Spinal cord (tissue), 4 donors: ENCODE data around the gene ITPA. TPM values are rescaled to one million over a fixed set of nuclear protein-coding genes. Genes with fewer than 3 reads are reported as not detected.

Experiments used
- polyA plus RNA-seq, 2 donors: library from polyadenylated mRNA; unstranded; fragments of 120-200 nt; gene quantifications; one replicate each; pipeline ENCODE4 v1.2.1, GENCODE V29; 2013; ENCODE audit not compliant: insufficient read length in 2 of 2
- total RNA-seq, 2 donors: library from RNA; depleted of rRNA in 1 of 2; stranded (reverse); fragments of 120-200 nt in 1 of 2; fragments of >200 nt in 1 of 2; gene quantifications; one replicate each; pipeline versions ENCODE4 v1.2.3 to v1.2.4, GENCODE V29; 2013 to 2014

ITPA gene
- total and polyA plus RNA-seq, 4 donors: 24.4 to 82.8 (median 58.7) TPM

Other genes starting within 250 kb of the ITPA start
- under 1 TPM in 1 of 2 donors, not detected in 1; 0.44 TPM for gene GNRH2, start 165.9 kb upstream of the ITPA start, total RNA-seq
- gene GNRH2, start 165.9 kb upstream of the ITPA start, polyA plus RNA-seq: 1 to 10 TPM in 1 of 2 donors, under 1 TPM in 1; 0.68 to 1.8 TPM
- gene MRPS26, start 163.4 kb upstream of the ITPA start, total RNA-seq: 10 to 100 TPM; 24.1 to 63.7 TPM
- 10 to 100 TPM; 84.3 to 91.1 TPM for gene MRPS26, start 163.4 kb upstream of the ITPA start, polyA plus RNA-seq
- under 1 TPM in 1 of 2 donors, not detected in 1; 0.33 TPM for gene OXT, start 137.9 kb upstream of the ITPA start, total RNA-seq
- gene OXT, start 137.9 kb upstream of the ITPA start, polyA plus RNA-seq: under 1 TPM in 1 of 2 donors, not detected in 1; 0.32 TPM
- gene AVP, start 124.8 kb upstream of the ITPA start, total RNA-seq: not detected
- gene AVP, start 124.8 kb upstream of the ITPA start, polyA plus RNA-seq: not detected
- 10 to 100 TPM; 15.5 to 17.0 TPM for gene FASTKD5, start 49.6 kb upstream of the ITPA start, total RNA-seq
- 10 to 100 TPM; 13.7 to 15.6 TPM for gene FASTKD5, start 49.6 kb upstream of the ITPA start, polyA plus RNA-seq
- 1 to 10 TPM; 2.7 to 6.8 TPM for gene UBOX5, start 49.6 kb upstream of the ITPA start, total RNA-seq
- 1 to 10 TPM; 5.0 to 8.2 TPM for gene UBOX5, start 49.6 kb upstream of the ITPA start, polyA plus RNA-seq
- gene LZTS3, start 35.9 kb upstream of the ITPA start, total RNA-seq: 10 to 100 TPM; 21.4 to 27.7 TPM
- gene LZTS3, start 35.9 kb upstream of the ITPA start, polyA plus RNA-seq: 10 to 100 TPM; 79.5 to 83.2 TPM
- 10 to 100 TPM; 23.0 to 64.9 TPM for gene DDRGK1, start 4.8 kb upstream of the ITPA start, total RNA-seq
- gene DDRGK1, start 4.8 kb upstream of the ITPA start, polyA plus RNA-seq: 10 to 100 TPM; 61.6 to 79.0 TPM
- under 1 TPM; 0.20 to 0.50 TPM for gene SLC4A11, start 29.7 kb downstream of the ITPA start, total RNA-seq
- 1 to 10 TPM in 1 of 2 donors, under 1 TPM in 1; 0.44 to 1.3 TPM for gene SLC4A11, start 29.7 kb downstream of the ITPA start, polyA plus RNA-seq
- gene DNAAF9, start 198.2 kb downstream of the ITPA start, total RNA-seq: 10 to 100 TPM; 27.2 to 35.6 TPM
- gene DNAAF9, start 198.2 kb downstream of the ITPA start, polyA plus RNA-seq: 10 to 100 TPM; 44.1 to 45.4 TPM